ENCODE measurements around the gene CRAT.

The CRAT gene

DNA sequence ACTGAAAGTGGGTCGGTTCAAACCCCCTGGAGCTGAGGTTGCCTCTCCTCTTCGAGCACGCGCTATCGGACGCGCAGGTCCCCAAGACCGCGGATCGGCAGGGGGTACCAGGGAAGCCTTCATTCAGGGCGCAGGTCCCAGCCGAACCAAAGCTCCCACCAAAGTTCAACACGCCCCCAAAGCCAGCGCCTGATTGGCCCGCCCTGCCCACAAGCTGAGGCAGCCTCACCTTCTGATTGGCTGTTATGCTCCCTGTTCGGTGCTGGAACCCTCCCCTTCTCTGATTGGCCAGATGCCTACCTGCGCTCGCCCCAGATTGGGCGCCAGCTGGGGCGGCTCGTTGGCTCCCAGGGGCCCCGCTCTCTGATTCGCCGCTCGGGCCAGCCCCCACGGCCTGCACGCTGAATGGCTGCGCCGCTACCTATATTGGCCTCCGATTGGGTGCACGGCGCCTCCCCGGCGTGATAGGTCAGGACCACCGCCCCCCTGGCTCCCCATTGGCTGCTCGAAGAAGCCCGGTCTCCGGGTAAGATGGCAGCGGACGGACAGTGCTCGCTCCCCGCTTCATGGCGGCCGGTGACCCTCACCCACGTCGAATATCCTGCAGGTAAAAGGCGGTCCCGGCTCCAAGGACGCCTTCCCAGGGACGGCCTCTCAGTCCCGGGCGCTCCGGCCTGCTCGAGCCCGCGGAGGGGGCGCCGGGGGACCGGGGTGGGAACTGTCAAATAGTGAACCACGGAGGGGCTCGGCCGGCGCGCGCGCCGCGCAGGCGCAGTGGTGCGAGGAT lies 29.8 kb downstream of the CRAT start, which contains the start of gene DOLPP1:
Gene DOLPP1 (plus strand): TSS at position 511 of the 787 bp plus-strand sequence. CDS start 21 bp downstream, at position 532.
- DNase-seq: peak; percentile 98

DNA sequence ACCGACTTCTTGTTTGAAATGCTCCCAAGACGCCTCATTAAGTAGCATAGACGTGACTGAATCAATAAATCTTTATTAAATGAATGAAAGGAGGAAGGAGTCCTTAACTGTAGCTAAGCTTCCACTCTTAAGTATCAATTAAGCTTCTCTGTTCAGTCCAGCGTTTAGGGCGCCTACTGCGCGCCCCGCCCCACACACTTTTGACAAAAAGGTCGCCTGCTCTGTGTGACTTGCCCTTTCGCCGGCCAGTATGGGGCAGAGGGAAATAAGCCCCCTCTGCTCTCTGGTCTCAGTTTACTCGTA lies 30.3 kb downstream of the CRAT start:
- no peak for DNase-seq

DNA sequence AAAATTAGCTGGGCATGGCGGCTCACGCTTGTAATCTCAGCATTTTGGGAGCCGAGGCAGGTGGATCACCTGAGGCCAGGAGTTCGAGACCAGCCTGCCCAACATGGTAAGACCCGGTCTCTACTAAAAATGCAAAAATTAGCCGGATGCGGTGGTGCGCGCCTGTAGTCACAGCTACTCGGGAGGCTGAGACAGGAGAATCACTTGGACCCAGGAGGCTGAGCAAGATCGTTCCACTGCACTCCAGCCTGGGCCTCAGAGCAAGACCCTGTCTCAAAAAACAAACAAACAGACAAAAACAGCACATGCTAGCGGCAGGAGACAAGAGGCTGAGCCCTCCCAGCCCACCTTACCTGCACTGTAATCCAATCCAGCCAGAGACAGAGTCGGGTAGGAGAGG lies 30.8 kb downstream of the CRAT start:
- DNase-seq: no peak

DNA sequence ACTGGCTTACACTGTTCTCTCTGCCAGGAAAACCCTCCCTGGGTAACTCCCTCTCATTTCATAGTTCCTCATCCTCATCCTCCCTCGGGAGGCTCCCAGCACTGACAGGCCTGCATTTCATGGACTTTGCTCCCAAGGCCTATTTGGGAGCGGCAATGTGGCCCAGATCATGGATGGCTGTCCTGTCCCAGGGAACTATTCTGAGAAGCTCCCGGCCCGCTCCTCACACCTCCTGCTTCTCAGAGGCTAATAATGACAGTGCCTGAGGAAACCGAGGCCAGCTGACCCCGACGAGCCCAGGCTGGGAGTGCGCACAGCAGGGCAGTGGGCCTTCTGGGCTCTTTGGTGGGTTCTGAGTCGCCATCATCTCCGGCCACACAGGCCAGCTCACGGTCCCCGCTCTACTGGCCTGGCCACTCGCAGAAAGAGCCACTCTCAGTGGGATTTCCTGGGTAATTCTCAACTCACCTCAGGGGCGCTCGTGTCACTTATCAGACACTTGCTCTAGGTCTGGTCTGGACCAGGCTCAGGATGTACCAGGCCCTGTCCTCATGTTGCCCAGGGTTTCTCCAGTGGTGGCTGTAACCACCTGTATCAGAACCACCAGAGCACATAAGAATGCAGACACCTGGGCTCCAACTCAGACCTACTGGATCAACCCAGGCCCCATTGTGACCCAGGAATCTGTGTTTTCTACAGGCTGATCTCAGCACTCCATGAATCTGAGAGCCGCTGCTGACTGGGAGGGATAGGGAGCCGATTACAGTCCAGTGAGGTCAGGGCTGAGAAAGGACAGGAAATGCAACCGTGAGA lies 31.7 kb downstream of the CRAT start:
- no peak for DNase-seq

- no peak for DNase-seq
These were observed 33.4 kb downstream of the CRAT start for GRCh38 chr9:129077236-129077635.

DNA sequence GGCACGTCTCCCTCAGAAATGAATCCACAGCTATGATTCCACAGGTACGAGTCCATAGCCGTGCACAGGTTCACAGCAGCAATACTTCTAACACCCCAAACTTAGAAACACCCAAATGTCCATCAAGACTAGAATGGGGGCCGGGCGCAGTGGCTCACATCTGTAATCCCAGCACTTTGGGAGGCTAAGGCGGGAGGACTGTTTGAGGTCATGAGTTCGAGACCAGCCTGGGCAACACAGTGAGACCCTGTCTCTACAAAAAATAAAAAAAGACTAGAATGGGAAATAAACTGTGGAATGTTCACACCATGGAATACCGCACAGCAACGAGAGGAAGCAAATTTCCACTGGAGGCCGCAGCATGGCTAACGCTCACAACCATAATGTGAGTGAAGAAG lies 34.0 kb downstream of the CRAT start:
- no peak for DNase-seq

DNA sequence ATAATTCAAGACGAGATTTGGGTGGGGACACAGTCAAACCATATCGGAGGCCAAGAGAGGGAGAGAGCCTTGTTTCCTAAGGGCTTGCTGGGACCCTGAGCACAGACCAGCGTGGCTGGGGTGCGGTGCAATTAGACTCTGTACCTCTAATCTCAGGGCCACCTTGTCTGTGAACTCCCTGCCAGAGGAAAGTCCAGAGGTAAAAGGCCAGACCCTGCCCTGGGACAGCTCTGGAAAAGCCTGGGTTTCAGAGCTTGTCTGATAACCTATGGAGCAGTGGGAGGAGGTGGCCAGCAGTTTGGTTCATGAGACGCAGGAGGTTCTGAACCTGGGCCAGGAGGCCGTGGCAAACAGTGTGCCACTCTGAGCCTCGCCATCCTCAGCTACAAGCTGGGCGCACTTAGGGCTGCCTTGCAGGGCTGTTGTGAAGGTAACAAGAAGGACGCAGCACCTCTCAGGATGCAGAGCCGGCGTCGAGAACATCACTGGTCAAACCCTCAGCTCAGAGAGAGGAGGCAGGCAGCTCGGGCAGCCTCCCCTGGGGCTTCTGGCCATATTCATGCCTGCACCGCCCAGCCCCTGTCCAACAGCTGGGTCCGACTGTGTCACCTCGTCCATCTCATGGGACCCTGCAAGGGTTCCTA lies 34.5 kb downstream of the CRAT start:
- no peak for DNase-seq

GRCh38 chr9:129074106-129074505 lies 36.5 kb downstream of the CRAT start:
- no peak for DNase-seq

GRCh38 chr9:129073404-129073803 lies 37.2 kb downstream of the CRAT start:
- DNase-seq: no peak

- DNase-seq: no peak
These were observed 38.4 kb downstream of the CRAT start for GRCh38 chr9:129072171-129072570.

DNA sequence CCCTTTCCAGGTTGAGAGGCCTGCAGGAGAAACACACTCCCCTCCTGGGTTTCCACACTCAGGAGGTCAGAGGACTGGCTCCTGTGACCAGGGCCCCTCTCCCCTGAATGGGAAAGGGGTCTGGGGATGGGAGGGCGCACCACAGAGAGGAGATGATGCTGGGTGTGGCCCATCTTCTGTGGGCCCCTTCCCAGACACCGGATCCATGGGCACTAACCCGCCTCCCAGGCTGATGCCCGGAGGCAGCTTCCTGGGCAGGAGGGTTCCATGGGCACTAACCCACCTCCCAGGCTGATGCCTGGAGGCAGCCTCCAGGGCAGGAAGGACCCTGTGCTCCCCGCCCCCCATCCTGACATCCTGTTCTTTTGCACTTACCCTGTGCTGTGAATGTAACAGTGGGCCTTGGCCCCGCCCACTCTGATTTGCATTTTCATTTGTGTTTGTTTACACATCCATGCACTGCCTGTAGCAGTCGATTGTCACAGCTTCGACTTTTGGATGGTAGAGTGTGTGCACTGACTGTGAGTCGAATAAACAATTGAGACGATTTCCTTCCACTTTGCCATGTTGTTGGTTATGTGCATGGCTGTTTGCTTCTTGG lies 39.0 kb downstream of the CRAT start:
- no peak for DNase-seq

- DNase-seq: no peak
These were observed 39.7 kb downstream of the CRAT start for GRCh38 chr9:129070696-129071525.

- DNase-seq: no peak
These were observed 40.5 kb downstream of the CRAT start for GRCh38 chr9:129069862-129070641.

- DNase-seq: peak; percentile 45
These were observed 41.4 kb downstream of the CRAT start for GRCh38 chr9:129068990-129069861.

DNA sequence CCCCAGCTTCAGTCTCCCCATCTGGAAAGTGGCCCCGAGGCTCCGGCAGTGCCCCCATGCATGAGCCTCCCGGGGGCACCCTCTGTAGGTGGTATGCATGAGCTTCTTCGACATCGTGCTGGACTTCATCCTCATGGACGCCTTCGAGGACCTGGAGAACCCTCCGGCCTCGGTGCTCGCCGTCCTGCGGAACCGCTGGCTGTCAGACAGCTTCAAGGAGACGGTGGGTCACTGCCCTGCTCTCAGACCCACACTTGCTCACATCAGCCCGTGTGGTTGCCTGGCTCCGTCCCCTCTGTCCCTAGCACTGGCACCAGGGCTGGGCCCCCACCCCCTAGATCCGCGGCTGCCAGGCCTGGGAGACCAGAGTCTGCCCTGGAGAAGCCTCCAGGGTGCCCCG lies 42.5 kb downstream of the CRAT start:
- DNase-seq: no peak

- no peak for DNase-seq
These were observed 46.1 kb downstream of the CRAT start for GRCh38 chr9:129064499-129064908.

GRCh38 chr9:129063061-129063460 lies 47.5 kb downstream of the CRAT start:
- no peak for DNase-seq

GRCh38 chr9:129060991-129061390 lies 49.6 kb downstream of the CRAT start:
- DNase-seq: no peak

- DNase-seq: no peak
These were observed 50.5 kb downstream of the CRAT start for GRCh38 chr9:129059796-129060785.

Measured in activated CD4-positive, alpha-beta T cell treated with anti-CD3 and anti-CD28 coated beads, Interleukin-2, amount 50 U/mL, for 1 hour (primary cell).